Dermis microvascular lymphatic vessel endothelial cell (primary cell): ENCODE measurements around the gene NAPG. TPM values are rescaled to one million over a fixed set of nuclear protein-coding genes. Genes with fewer than 3 reads are reported as not detected.
"Not testable (repeated sequence)": the region's sequence is repeated elsewhere in the genome, so short reads cannot be mapped to it uniquely, and the experiment has no call there.

Source experiments
- DNase-seq, 2 donors: peaks; one replicate each; pipeline versions ENCODE4 v3.0.0 to v3.0.0-alpha.2; 2010; ENCODE audit warnings: low read depth in 2 of 2
- total RNA-seq: library from RNA; depleted of rRNA; stranded (reverse); fragments of >200 nt; gene quantifications from 2 replicates; pipeline ENCODE4 v1.2.1, GENCODE V29; 2014

Gene NAPG
- total RNA-seq, 1 donor from 2014 or later: 28.4 TPM

GRCh38 chr18:10579079-10579867 lies 53.4 kb downstream of the NAPG start:
- no peak for DNase-seq

GRCh38 chr18:10580215-10580614 lies 54.4 kb downstream of the NAPG start:
- DNase-seq: no peak

GRCh38 chr18:10585260-10585659 lies 59.4 kb downstream of the NAPG start:
- no peak for DNase-seq

GRCh38 chr18:10588975-10589374 lies 63.1 kb downstream of the NAPG start:
- no peak for DNase-seq

- DNase-seq: no peak
Observed at GRCh38 chr18:10590412-10590811, 64.6 kb downstream of the NAPG start.

- DNase-seq: no peak
Observed at GRCh38 chr18:10591896-10592295, 66.1 kb downstream of the NAPG start.

GRCh38 chr18:10593366-10594022 lies 67.7 kb downstream of the NAPG start:
- DNase-seq: not testable (repeated sequence)

- not testable (repeated sequence) for DNase-seq
Observed at GRCh38 chr18:10595917-10596316, 70.1 kb downstream of the NAPG start.

- DNase-seq: not testable (repeated sequence)
Observed at GRCh38 chr18:10597695-10598094, 71.9 kb downstream of the NAPG start.

GRCh38 chr18:10600701-10601100 lies 74.9 kb downstream of the NAPG start:
- DNase-seq: not testable (repeated sequence)

Other genes with a start within 250 kb of the NAPG start
- 0.25 TPM in 1 of 2 replicates, not detected in the other for gene APCDD1, start 71.4 kb upstream of the NAPG start, total RNA-seq